LNCaP clone FGC (cell line): ENCODE measurements around the gene RRP8.

ENCODE experiments used
- DNase-seq: peaks from one replicate; pipeline ENCODE4 v3.0.0-alpha.2; 2011; ENCODE audit warnings: low read depth
- H3K4me3 ChIP-seq: 2 replicates; pipeline ENCODE4 v1.5.1; 2011; ENCODE audit warnings: mild to moderate bottlenecking, low read depth, low read length, control low read depth
- TF ChIP-seq, protein P1 (sequence below): IDR thresholded peaks from 2 replicates; pipeline ENCODE4 v1.5.1; 2012; ENCODE audit warnings: mild to moderate bottlenecking; ENCODE audit not compliant: control insufficient read depth, insufficient read depth; ENCODE audit errors: extremely low read depth

RRP8 gene

DNA sequence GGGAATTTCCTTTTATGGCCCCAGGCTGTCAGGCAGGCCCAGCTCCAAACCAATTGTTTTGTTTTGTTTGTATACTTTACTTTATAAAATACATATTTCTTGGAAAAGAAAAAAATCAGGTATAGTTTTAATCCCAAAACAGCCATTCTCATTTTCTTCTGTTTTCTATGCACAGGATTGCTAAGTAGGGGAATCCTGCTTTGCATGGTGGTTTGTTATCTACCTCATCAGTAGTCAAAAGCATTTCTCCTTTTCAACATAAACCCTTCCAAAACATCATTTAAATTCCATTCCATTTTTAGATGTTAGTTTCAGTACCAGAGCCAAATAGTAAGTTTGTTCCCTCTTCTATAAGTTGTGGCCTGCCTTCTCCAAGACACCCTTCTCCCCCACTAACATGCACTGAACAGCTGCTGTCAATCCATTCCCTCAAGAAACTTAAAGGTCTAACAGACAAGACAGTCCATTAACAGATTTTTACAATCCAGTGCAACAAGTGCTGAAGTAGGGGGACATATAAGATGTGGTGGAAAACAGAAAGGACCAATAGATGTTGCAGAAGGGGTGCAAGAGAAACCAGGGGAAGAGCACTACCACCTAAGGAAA is 3.9 kb upstream of the RRP8 start:
- no peak overlapping the region for H3K4me3 ChIP-seq
- no peak for DNase-seq
- TF ChIP-seq, protein P1, sequence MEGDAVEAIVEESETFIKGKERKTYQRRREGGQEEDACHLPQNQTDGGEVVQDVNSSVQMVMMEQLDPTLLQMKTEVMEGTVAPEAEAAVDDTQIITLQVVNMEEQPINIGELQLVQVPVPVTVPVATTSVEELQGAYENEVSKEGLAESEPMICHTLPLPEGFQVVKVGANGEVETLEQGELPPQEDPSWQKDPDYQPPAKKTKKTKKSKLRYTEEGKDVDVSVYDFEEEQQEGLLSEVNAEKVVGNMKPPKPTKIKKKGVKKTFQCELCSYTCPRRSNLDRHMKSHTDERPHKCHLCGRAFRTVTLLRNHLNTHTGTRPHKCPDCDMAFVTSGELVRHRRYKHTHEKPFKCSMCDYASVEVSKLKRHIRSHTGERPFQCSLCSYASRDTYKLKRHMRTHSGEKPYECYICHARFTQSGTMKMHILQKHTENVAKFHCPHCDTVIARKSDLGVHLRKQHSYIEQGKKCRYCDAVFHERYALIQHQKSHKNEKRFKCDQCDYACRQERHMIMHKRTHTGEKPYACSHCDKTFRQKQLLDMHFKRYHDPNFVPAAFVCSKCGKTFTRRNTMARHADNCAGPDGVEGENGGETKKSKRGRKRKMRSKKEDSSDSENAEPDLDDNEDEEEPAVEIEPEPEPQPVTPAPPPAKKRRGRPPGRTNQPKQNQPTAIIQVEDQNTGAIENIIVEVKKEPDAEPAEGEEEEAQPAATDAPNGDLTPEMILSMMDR: no peak

DNA sequence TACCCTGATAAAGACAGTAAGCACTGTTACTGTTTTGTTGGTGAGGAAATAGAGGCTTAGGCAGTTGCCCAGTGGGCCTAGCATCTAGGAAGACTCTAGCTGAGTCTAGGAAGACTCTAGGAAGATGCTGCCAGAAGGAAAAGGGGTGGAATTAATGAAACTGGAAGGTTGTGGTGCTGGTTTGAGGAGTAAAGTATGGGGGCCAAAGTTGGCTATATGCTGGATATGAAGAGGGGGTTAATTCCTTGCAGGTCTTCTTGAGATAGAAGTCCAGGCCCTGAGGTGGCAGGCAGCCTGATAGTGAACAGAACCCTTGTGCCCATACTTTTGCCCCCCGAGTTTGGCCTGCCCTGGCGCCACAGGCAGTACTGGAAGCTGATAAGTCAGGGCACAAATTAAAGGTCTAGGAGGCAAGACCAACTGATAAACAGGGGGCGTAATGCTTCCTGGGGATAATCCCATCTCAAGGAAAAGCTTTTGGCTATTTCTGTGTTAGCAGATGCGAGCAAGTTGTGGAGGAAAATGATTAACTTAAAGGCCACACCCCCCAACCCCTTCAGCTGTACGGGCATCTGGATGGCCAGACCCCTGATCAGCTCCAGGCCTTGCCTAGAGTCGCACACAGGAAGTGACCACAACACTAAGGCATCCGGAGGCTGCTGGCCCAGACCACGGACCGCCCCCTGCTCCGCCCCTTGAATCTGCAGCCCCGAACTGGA is 3.2 kb upstream of the RRP8 start:
- peak; percentile 67 for DNase-seq
- no peak overlapping the region for H3K4me3 ChIP-seq
- TF ChIP-seq, protein P1: no peak

DNA sequence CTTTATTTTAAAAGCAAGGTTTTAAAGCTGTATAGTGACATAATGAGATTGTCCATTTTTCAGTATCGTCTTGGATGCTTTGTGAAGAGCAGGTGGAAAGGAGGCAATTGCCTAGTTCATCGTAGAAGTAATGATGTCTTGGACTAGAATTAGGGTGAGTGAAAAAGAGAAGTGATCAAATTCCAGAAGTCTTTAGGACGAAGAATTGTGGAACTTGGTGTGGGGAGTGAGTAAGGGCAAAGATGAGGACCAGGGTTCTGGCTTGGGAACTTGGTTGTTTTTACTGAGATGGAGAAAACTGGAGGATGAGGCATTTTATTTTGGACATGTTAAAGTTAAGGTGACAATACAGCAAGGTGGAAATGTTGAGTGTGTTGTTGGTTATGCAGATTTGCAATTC is 1.4 kb upstream of the RRP8 start:
- peak overlapping the region; percentile 97 for H3K4me3 ChIP-seq
- no peak for DNase-seq

DNA sequence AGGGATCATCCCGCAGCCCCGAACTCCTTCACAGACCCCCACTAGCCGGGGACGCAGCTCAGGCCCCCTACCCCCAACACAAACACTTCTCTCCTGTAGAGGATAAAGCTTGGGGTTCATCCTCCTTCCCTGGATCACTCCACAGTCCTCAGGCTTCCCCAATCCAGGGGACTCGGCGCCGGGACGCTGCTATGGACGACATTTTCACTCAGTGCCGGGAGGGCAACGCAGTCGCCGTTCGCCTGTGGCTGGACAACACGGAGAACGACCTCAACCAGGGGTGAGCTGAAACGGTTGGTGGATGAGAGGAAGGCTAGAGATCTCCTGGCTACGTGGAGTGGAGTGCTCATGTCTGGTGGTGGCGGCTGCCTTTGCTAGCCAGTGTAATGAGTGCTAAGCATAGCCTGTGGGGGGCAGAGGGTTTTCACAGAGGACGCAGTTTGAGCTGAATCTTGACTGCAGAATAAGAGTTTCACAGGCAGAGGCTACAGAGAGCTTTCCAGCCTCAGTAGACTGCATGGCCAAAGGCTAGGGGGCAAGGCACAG is 738 bp upstream of the RRP8 start:
- peak; percentile 18 for DNase-seq
- TF ChIP-seq, protein P1: peak; percentile 30
- peak overlapping the region; percentile 97 for H3K4me3 ChIP-seq

More for the DNA sequence above, 1.4 kb upstream of the RRP8 start:
- TF ChIP-seq, protein P1: no peak

DNA sequence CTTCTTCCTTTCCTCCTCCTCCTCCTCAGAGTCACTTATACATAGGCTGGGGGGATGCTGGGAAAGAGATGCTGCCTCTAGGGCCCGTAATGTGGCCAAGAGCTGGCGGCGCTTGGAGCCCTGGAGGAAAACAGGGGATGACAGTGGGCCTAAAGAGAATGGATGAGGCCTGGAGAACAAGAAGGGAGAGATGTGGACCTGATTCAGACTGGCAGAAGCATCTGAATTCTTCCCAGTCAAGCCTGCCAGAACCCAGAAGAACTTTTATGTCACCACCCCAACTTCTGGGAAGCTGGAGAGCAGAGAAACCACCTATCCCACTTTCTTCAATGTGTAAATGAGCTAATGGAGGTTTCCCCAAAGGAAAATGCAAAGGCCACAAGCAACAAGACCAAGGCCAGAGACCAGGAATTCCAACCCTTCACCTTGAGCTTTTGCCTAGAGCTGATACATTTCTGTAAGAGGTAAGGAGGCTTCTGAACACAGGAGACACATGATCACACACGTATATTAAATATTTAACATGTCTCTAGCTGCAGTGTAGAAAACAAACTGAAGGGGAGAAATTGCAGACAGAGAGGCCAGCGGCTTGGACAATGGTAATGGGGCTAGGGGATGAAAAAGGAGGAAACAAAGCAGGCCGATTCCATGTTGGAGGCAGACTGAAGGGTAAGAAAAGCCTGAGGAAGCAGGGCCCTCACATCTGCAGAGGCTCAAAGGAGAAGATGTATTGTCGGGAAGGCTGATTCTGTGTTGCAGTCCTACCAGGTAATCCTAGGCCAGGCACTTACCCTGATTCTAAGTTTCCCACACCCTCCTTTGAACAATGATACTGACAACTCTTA is 1.1 kb downstream of the RRP8 start:
- no peak for DNase-seq
- TF ChIP-seq, protein P1: no peak
- H3K4me3 ChIP-seq: peak overlapping the region; percentile 97

DNA sequence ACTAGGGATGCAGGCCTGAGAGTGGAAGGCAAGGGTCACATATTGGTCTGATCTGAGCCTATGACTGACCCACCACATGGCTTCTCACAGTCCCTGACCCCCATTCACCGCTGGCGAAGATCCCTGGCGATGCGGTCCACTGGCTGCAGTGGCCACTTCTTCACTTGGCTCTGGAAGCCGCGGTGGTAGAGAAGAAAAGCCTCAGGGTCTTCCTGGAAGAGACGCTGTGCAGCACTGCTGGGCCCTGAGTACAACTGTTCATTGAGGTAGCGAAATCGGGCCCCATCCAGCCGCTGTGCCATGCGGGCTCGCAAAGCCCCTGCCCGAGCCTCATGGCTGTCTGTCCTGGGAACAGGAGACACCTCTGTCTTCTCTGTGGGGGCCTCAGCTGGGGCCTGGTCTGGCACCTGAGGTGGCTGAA is 2.4 kb downstream of the RRP8 start:
- TF ChIP-seq, protein P1: no peak
- no peak for DNase-seq
- H3K4me3 ChIP-seq: no peak overlapping the region
